ENCODE results near the gene RTP2. TPM values are rescaled to one million over a fixed set of nuclear protein-coding genes. Genes with fewer than 3 reads are reported as not detected.

Gene RTP2
- total RNA-seq, 1 experiment from 2014 or later = not detected

DNA sequence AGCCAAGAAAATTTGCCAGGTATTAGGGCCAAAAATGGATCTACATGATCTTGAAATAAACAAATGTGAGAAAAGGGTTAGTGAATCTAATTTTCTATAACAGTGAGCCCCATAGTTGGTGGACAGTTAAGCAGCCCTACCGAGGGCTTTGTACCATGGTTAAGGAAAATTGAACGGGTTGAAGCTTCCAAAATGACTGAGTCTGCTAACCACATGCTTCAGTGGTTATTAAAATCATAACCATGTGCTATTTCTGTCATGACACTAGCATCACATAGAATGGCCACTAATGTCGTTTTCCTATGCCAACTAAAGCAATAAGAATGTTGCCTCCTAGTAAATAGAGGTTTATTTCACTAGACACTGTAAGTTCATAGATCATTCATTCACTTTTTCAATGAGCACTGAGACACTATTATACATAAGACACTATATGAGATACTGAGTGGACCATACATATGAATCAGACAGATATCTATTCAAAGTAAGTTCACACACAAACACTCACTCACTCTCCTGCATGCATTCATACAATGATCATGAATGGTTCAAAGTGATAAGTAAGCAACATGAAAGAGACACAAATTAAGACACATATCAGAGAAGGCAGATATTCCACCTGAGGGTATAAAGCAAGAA, 36.5 kb downstream of the RTP2 start:
- no peak overlapping the region for H3K9ac ChIP-seq (ENCODE audit: low read length)
- no peak overlapping the region for H3K4me3 ChIP-seq (replicated peaks in 1 of 2; ENCODE audit: low read depth in 1 of 2, low read length in 2 of 2)
- H2AFZ ChIP-seq (ENCODE audit: low read depth, low read length, poor library complexity, severe bottlenecking) = no peak overlapping the region
- ChIA-PET CTCF (no interaction called here), RAD21 (ENCODE audit: low non-redundant PET in 1 of 2, low total read pairs in 2 of 2, uncharacterized antibody in 2 of 2, unreplicated experiment in 2 of 2) (no interaction called here), POLR2A (no interaction called here)
- TF ChIP-seq EGR1 (IDR thresholded peaks at IDR 0.05; ENCODE audit: low read depth) = no peak
- no peak for TF ChIP-seq RAD21 (IDR thresholded peaks at IDR 0.05; ENCODE audit: low read depth)
- TF ChIP-seq, protein P1, sequence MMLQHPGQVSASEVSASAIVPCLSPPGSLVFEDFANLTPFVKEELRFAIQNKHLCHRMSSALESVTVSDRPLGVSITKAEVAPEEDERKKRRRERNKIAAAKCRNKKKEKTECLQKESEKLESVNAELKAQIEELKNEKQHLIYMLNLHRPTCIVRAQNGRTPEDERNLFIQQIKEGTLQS (IDR thresholded peaks at IDR 0.05) = no peak
- no peak for TF ChIP-seq ZNF274 (IDR thresholded peaks at IDR 0.05; ENCODE audit: low read depth, low read length)
- no peak for TF ChIP-seq ZFX (IDR thresholded peaks at IDR 0.05)
- no peak for TF ChIP-seq EZH2phosphoT487 (IDR thresholded peaks at IDR 0.05; ENCODE audit: borderline replicate concordance)
- TF ChIP-seq CTCF (IDR thresholded peaks at IDR 0.05 in 2 of 3, conservative IDR thresholded peaks at IDR 0.05 in 1 of 3; ENCODE audit: borderline replicate concordance in 1 of 3, insufficient read depth in 1 of 3, low read depth in 2 of 3, low read length in 2 of 3) = no peak
- TF ChIP-seq REST (IDR thresholded peaks at IDR 0.05; ENCODE audit: low read depth) = no peak
- no peak for TF ChIP-seq JUND (IDR thresholded peaks at IDR 0.05)
- no peak for TF ChIP-seq ZBTB33 (IDR thresholded peaks at IDR 0.05; ENCODE audit: extremely low read depth, insufficient replicate concordance, low read length)
- no peak for TF ChIP-seq EZH2 (IDR thresholded peaks at IDR 0.05)
- TF ChIP-seq SIN3A (IDR thresholded peaks at IDR 0.05; ENCODE audit: low read depth) = no peak
- TF ChIP-seq SRF (IDR thresholded peaks at IDR 0.05; ENCODE audit: low read depth) = no peak
- TF ChIP-seq FOSL1 (IDR thresholded peaks at IDR 0.05; ENCODE audit: low read depth) = no peak
- TF ChIP-seq POLR2AphosphoS5 (IDR thresholded peaks at IDR 0.05; ENCODE audit: low read depth, low read length) = no peak
- no peak for TF ChIP-seq POLR2A (IDR thresholded peaks at IDR 0.05; ENCODE audit: borderline replicate concordance, extremely low read depth, insufficient read depth, insufficient read length)
- TF ChIP-seq SP1 (IDR thresholded peaks at IDR 0.05; ENCODE audit: low read depth) = no peak
- TF ChIP-seq CEBPB (IDR thresholded peaks at IDR 0.05; ENCODE audit: low read depth) = no peak
- no peak for TF ChIP-seq MAX (IDR thresholded peaks at IDR 0.05)
- DNase-seq (ENCODE audit: low read depth, low spot score) = no peak
- H3K27me3 ChIP-seq (ENCODE audit: insufficient read depth, low read length) = peaks cover 67% of the 10 kb centered on the region
- no peaks in the 10 kb centered on the region for H4K20me1 ChIP-seq (ENCODE audit: insufficient read depth)
- no peaks in the 10 kb centered on the region for H3K9me3 ChIP-seq (ENCODE audit: control insufficient read depth in 1 of 2, insufficient read depth in 1 of 2, low read depth in 1 of 2, low read length in 2 of 2)
- no peaks in the 10 kb centered on the region for H3K36me3 ChIP-seq (ENCODE audit: control insufficient read depth in 1 of 2, insufficient read depth in 2 of 2, low read length in 2 of 2)
- BruUV-seq (replicated peaks) = no TSS peak
- no peaks in the 10 kb centered on the region for H3K9me2 ChIP-seq (ENCODE audit: insufficient read depth)
- no peaks in the 10 kb centered on the region for H3K4me1 ChIP-seq (ENCODE audit: control insufficient read depth in 1 of 2, insufficient read depth in 2 of 2, low read length in 2 of 2)
- H3K4me2 ChIP-seq (ENCODE audit: low read length) = no peak overlapping the region
- ATAC-seq = no peak
- intact Hi-C loops (cut with micrococcal nuclease) = loop anchor here (5.0 kb wide), 1 partner anchor 44 kb away; no protein-coding TSS in a partner anchor
- H3K27ac ChIP-seq (ENCODE audit: low read depth, low read length) = no peak overlapping the region
- H3K79me2 ChIP-seq (ENCODE audit: insufficient read depth, low read length) = no peaks in the 10 kb centered on the region
